GM18507 (cell line): ENCODE results near the gene EXOC3L2.

Experiments
- DNase-seq: peaks from one replicate; pipeline ENCODE4 v3.0.0; 2011; ENCODE audit warnings: low read depth; ENCODE audit not compliant: insufficient read length; ENCODE audit errors: extremely low spot score
- FAIRE-seq: peaks from 2 replicates; lab custom pipeline; 2011; peaks lifted over from hg19 to GRCh38; lab: Jason Lieb, UNC

EXOC3L2 gene

GRCh38 chr19:45168767-45169351 is 76.3 kb downstream of the EXOC3L2 start:
- no peak for FAIRE-seq
- DNase-seq = no peak

GRCh38 chr19:45166723-45167252 is 78.4 kb downstream of the EXOC3L2 start:
- DNase-seq (no peak), FAIRE-seq (no peak)

DNA sequence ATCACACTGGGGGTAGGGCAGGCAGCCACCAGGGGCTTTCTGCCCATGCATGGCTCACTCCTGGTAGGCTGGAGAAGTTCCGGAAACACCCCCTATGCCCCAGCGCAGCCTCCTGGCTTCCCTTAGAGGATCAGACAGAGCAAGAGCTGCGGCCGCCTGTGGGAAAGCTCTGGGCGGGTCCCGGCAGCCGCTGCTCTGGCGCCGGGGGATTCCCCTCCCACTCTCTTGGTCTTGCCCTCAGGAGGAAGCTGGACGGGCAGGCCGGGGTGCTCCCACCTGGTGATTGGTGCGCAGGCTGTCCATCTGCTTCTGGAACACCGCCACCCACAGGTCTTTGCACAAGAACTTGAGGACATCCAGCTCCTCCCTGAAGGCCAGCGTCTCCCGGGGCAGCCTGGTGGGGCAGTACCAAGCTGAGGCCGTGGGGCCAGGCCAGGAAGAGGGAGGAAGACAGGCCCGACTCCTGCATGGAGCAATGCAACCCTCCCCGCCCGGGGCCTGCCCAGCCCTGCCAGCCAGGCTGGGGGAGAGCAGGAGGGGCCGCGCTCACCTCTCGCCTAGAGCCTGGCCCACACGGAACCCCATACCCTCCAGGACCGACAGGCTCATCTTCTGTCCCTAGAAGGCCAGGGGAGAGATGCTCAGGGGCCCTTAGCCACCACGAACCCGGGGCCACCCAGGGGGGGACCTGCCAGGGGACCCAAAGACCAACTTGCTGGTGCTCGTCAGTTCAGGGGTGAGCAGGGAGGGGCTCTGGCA is 80.5 kb downstream of the EXOC3L2 start:
- DNase-seq = peak; percentile 62
- peak; percentile 92 for FAIRE-seq

GRCh38 chr19:45163751-45164460 is 81.3 kb downstream of the EXOC3L2 start:
- DNase-seq = no peak
- no peak for FAIRE-seq

DNA sequence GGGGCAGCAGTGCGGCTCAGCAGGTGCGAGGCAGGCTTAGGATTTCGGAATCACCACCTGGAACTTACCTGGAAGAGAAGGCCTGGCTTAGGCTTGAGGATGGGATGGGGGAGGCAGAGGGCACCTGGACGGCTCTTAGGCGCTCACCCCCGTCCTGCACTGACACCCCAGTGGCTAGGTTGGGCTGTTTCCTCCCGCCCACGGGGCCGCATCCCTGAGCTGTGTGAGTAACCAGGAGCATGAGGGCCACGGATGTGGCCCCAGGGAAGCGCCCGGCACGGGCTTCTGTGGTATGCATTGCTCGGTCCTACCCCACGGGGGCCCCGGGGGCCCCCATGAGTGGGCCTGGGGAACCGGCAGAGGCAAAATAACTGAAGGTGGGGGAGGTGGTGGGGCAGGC is 82.1 kb downstream of the EXOC3L2 start:
- DNase-seq = no peak
- FAIRE-seq = no peak

DNA sequence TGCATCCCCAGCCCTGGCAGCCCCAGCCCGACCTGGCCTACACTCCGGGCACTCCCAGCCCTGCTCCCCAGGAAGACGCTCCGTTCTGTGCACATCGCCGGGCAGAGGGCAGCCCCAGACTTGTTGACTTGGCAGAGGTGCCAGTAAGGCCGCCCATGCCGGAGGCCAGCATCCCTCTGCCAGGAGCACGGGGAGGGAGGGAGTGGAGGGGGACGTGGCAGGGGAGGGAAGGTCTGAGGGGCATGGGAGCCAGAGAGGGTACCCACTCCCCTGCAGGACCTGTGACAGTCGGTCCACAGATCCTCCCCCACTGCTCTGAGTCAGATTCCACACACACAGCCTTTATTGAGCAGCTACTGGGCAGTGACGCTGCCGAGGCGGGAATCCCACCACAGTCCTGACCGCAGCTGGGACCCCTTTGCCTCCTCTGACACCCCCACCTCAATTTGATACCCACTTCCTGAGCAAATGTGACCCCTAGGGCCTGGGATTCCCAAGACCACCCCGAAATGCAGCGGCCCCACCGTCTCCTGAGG is 82.5 kb downstream of the EXOC3L2 start:
- FAIRE-seq (no peak), DNase-seq (no peak)
